CD14-positive monocyte (primary cell): Measurements from ENCODE around the gene CXCR2. TPM values are rescaled to one million over a fixed set of nuclear protein-coding genes. Genes with fewer than 3 reads are reported as not detected.

Experiments used
- DNase-seq, 3 donors: peaks; one replicate each; pipeline ENCODE4 v3.0.0-alpha.2; 2011 to 2022
- H2AFZ ChIP-seq: 2 replicates; pipeline ENCODE4 v1.6.0; 2012; ENCODE audit warnings: mild to moderate bottlenecking, low read depth, low read length, inconsistent platforms; ENCODE audit not compliant: insufficient read depth, poor library complexity, severe bottlenecking
- H3K27ac ChIP-seq, 2 donors: 1 replicate in 1 of 2; 2 replicates in 1 of 2; pipeline ENCODE4 v1.5.1; 2012 to 2013; ENCODE audit warnings: low read length in 2 of 2, control low read depth in 1 of 2, inconsistent platforms in 1 of 2, low read depth in 1 of 2, mild to moderate bottlenecking in 1 of 2
- H3K27me3 ChIP-seq, 2 donors: one replicate each; pipeline versions ENCODE4 v1.6.0 to v1.6.1; 2011 to 2013; ENCODE audit warnings: low read length in 2 of 2; ENCODE audit not compliant: control insufficient read depth in 2 of 2, insufficient read depth in 2 of 2
- H3K36me3 ChIP-seq, 2 donors: replicated peaks in 1 of 2; 1 replicate in 1 of 2; 2 replicates in 1 of 2; pipeline versions ENCODE4 v1.5.1 to v1.6.1; 2012 to 2013; ENCODE audit warnings: low read length in 2 of 2, control low read depth in 1 of 2, inconsistent platforms in 1 of 2, mild to moderate bottlenecking in 1 of 2; ENCODE audit not compliant: insufficient read depth in 2 of 2, control insufficient read depth in 1 of 2
- H3K4me1 ChIP-seq, 2 donors: 1 replicate in 1 of 2; 2 replicates in 1 of 2; pipeline versions ENCODE4 v1.5.1 to v1.6.1; 2012 to 2013; ENCODE audit warnings: low read length in 2 of 2, control low read depth in 1 of 2, inconsistent platforms in 1 of 2, mild to moderate bottlenecking in 1 of 2, moderate library complexity in 1 of 2; ENCODE audit not compliant: insufficient read depth in 2 of 2, control insufficient read depth in 1 of 2
- H3K4me2 ChIP-seq: replicated peaks from 2 replicates; pipeline ENCODE3; 2012; ENCODE audit warnings: low read length, moderate library complexity, mild to moderate bottlenecking; ENCODE audit not compliant: poor library complexity, severe bottlenecking; ENCODE audit errors: extremely low read depth
- H3K4me3 ChIP-seq, 3 experiments: fragments of 200-600 bp in 1 of 3; sonication (generic) in 1 of 3; replicated peaks in 1 of 3; 1 replicate in 2 of 3; 2 replicates in 1 of 3; pipeline ENCODE4 v1.5.1; 2011 to 2013; ENCODE audit warnings: low read length in 3 of 3, mild to moderate bottlenecking in 3 of 3, control low read depth in 2 of 3, low read depth in 2 of 3, inconsistent platforms in 1 of 3, moderate library complexity in 1 of 3
- H3K79me2 ChIP-seq: 2 replicates; pipeline ENCODE4 v1.6.0; 2012; ENCODE audit warnings: mild to moderate bottlenecking, control low read depth, inconsistent platforms, low read length, moderate library complexity; ENCODE audit not compliant: insufficient read depth
- H3K9ac ChIP-seq: 2 replicates; pipeline ENCODE4 v1.6.0; 2017; ENCODE audit warnings: low read length, mild to moderate bottlenecking; ENCODE audit not compliant: insufficient read depth, poor library complexity, severe bottlenecking
- H3K9me3 ChIP-seq, 2 donors: replicated peaks in 1 of 2; 1 replicate in 1 of 2; 2 replicates in 1 of 2; pipeline versions ENCODE4 v1.5.1 to v1.6.1; 2012 to 2013; ENCODE audit warnings: low read length in 2 of 2, control low read depth in 1 of 2; ENCODE audit not compliant: control insufficient read depth in 1 of 2, insufficient read depth in 1 of 2
- H4K20me1 ChIP-seq: 2 replicates; pipeline ENCODE4 v1.6.0; 2012; ENCODE audit warnings: mild to moderate bottlenecking, low read length, control low read depth, moderate library complexity; ENCODE audit not compliant: insufficient read depth
- H3K27ac Mint-ChIP-seq, 7 donors: one replicate each; pipeline ENCODE4 v1.8.0; 2020; ENCODE audit warnings: mild to moderate bottlenecking in 7 of 7, mixed read lengths in 7 of 7, moderate library complexity in 6 of 7, inconsistent platforms in 2 of 7
- H3K27me3 Mint-ChIP-seq, 3 donors: one replicate each; pipeline ENCODE4 v1.8.0; 2021 to 2022; ENCODE audit warnings: low read depth in 3 of 3, mild to moderate bottlenecking in 3 of 3, mixed read lengths in 3 of 3, moderate library complexity in 3 of 3, inconsistent platforms in 1 of 3
- H3K36me3 Mint-ChIP-seq, 2 donors: one replicate each; pipeline ENCODE4 v1.8.0; 2020; ENCODE audit warnings: mixed read lengths in 2 of 2, inconsistent platforms in 1 of 2, mild to moderate bottlenecking in 1 of 2
- H3K4me1 Mint-ChIP-seq: one replicate; pipeline ENCODE4 v1.8.0; 2020; ENCODE audit warnings: mild to moderate bottlenecking, mixed read lengths
- H3K4me3 Mint-ChIP-seq, 2 donors: one replicate each; pipeline ENCODE4 v1.8.0; 2020; ENCODE audit warnings: mild to moderate bottlenecking in 2 of 2, mixed read lengths in 2 of 2, moderate library complexity in 1 of 2
- H3K9me3 Mint-ChIP-seq, 7 donors: one replicate each; pipeline ENCODE4 v1.8.0; 2020 to 2022; ENCODE audit warnings: mixed read lengths in 7 of 7, mild to moderate bottlenecking in 6 of 7, moderate library complexity in 6 of 7, inconsistent platforms in 2 of 7
- WGBS: methylation state at CpG from one replicate; pipeline ENCODE4 v1.1.5; 2013; ENCODE audit warnings: missing lambda C conversion rate; ENCODE audit not compliant: insufficient coverage; 5-methylcytosine and 5-hydroxymethylcytosine counted together
- intact Hi-C, 2 donors: fragments of 100-400 bp; cut with micrococcal nuclease; formaldehyde crosslinking; loops; one replicate each; pipeline versions ENCODE4 v1.15.0 to v1.15.1; 2023
- polyA plus RNA-seq, 3 donors: library from polyadenylated mRNA; depleted of rRNA in 1 of 3; unstranded in 2 of 3; stranded (reverse) in 1 of 3; fragments of 300-500 nt in 2 of 3; fragments of >200 nt in 1 of 3; fragmentation: Illumina TruSeq in 2 of 3; gene quantifications; 1 replicate in 2 of 3; 2 replicates in 1 of 3; pipeline ENCODE4 v1.2.3, GENCODE V29; 2012 to 2021
- TF ChIP-seq, protein P1 (sequence below): fragments of 200-600 bp; IDR thresholded peaks from one replicate; pipeline ENCODE4 v1.8.0; 2022; ENCODE audit warnings: antibody characterized with exemption, mild to moderate bottlenecking

CXCR2 gene
- polyA plus RNA-seq, 3 donors = 7.8 to 33.5 (median 14.0) TPM

DNA sequence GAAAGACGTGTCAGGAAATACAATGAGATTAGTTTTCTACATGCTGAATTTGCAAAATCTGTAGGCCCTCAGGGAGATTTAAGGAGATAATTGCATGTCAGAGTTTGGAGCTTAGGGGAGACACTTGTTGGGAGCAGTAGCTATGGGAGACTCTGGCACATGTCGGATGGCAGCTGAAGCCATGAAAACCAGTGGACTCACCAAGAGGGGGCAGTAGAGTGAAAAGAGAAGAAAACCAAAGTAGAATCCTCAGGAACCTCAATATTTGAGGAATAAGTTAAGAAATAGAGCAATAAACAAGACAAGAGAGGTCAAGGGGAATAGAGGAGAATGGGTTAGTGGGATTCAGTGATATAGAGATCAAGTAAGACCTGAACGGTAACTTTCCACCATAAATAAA lies 31.9 kb upstream of the CXCR2 start:
- H3K4me1 Mint-ChIP-seq = peaks cover 25% of the 10 kb centered on the region
- H3K27ac Mint-ChIP-seq = no peak overlapping the region
- H3K4me1 ChIP-seq = peaks cover 17 to 18% of the 10 kb centered on the region in 2 donors
- no peaks in the 10 kb centered on the region for H3K27me3 ChIP-seq
- H3K79me2 ChIP-seq = no peaks in the 10 kb centered on the region
- no peaks in the 10 kb centered on the region for H4K20me1 ChIP-seq
- H3K9ac ChIP-seq = no peak overlapping the region
- H2AFZ ChIP-seq = no peak overlapping the region
- H3K27me3 Mint-ChIP-seq = peaks cover under 1 to 6% (median 5%) of the 10 kb centered on the region in 3 donors
- no peak overlapping the region for H3K27ac ChIP-seq
- H3K4me3 ChIP-seq = no peak overlapping the region
- H3K9me3 ChIP-seq = no peaks in the 10 kb centered on the region
- WGBS = 85% methylated on average over 2 of the region's 3 CpGs
- no peaks in the 10 kb centered on the region for H3K36me3 ChIP-seq
- intact Hi-C loops = no loop called here
- H3K9me3 Mint-ChIP-seq = peaks cover 0 to 9% (median 5%) of the 10 kb centered on the region in 7 donors
- no peak overlapping the region for H3K4me2 ChIP-seq
- H3K4me3 Mint-ChIP-seq = no peak overlapping the region
- TF ChIP-seq, protein P1, sequence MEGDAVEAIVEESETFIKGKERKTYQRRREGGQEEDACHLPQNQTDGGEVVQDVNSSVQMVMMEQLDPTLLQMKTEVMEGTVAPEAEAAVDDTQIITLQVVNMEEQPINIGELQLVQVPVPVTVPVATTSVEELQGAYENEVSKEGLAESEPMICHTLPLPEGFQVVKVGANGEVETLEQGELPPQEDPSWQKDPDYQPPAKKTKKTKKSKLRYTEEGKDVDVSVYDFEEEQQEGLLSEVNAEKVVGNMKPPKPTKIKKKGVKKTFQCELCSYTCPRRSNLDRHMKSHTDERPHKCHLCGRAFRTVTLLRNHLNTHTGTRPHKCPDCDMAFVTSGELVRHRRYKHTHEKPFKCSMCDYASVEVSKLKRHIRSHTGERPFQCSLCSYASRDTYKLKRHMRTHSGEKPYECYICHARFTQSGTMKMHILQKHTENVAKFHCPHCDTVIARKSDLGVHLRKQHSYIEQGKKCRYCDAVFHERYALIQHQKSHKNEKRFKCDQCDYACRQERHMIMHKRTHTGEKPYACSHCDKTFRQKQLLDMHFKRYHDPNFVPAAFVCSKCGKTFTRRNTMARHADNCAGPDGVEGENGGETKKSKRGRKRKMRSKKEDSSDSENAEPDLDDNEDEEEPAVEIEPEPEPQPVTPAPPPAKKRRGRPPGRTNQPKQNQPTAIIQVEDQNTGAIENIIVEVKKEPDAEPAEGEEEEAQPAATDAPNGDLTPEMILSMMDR = no peak
- no peak for DNase-seq
- H3K36me3 Mint-ChIP-seq = peaks cover 5 to 17% of the 10 kb centered on the region in 2 donors

DNA sequence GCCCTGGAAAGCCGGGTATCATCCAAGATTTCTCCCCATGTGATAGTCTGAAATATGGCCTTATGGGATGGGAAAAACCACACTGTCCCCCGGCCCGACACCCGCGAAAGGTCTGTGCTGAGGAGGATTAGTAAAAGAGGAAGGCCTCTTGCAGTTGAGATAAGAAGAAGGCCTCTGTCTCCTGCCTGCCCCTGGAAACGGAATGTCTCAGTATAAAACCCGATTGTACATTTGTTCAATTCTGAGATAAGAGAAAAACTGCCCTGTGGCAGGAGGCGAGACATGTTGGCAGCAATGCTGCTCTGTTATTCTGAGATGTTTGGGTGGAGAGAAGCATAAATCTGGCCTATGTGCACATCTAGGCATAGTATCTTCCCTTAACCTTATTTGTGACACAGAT lies 30.0 kb upstream of the CXCR2 start:
- Histone ChIP-seq H3K4me2 (no peak overlapping the region), H3K27ac (no peak overlapping the region), H2AFZ (no peak overlapping the region), H3K36me3 (no peaks in the 10 kb centered on the region), H3K9me3 (no peaks in the 10 kb centered on the region), H3K27me3 (no peaks in the 10 kb centered on the region), H3K4me1 (peaks cover 17 to 18% of the 10 kb centered on the region in 2 donors), H3K9ac (no peak overlapping the region), H3K79me2 (no peaks in the 10 kb centered on the region), H3K4me3 (no peak overlapping the region), H4K20me1 (no peaks in the 10 kb centered on the region)
- intact Hi-C loops = no loop called here
- peaks cover 0 to under 1% of the 10 kb centered on the region in 2 donors for H3K36me3 Mint-ChIP-seq
- 0% methylated on average over 1 of the region's 8 CpGs for WGBS
- DNase-seq = no peak
- peaks cover 1 to 9% (median 5%) of the 10 kb centered on the region in 3 donors for H3K27me3 Mint-ChIP-seq
- H3K9me3 Mint-ChIP-seq = peaks cover 0 to 16% (median 8%) of the 10 kb centered on the region in 7 donors
- H3K4me1 Mint-ChIP-seq = peaks cover 22% of the 10 kb centered on the region
- peak overlapping the region in 1 of 2 donors; percentile 27 for H3K4me3 Mint-ChIP-seq
- TF ChIP-seq, protein P1 = no peak
- no peak overlapping the region for H3K27ac Mint-ChIP-seq
